Cardiac muscle cell (in vitro differentiated cells and primary cell): Measurements from ENCODE around the gene SMYD3. TPM values are rescaled to one million over a fixed set of nuclear protein-coding genes. Genes with fewer than 3 reads are reported as not detected.

ENCODE experiments used
- DNase-seq, 2 donors: peaks; one replicate each; pipeline versions ENCODE4 v3.0.0 to v3.0.0-alpha.2; 2010 to 2017; ENCODE audit warnings: low read depth in 1 of 2, low spot score in 1 of 2
- H3K27ac ChIP-seq: fragments of 200-600 bp; sonication (generic); 2 replicates; pipeline ENCODE4 v1.5.1; 2016
- H3K27me3 ChIP-seq: fragments of 200-600 bp; sonication (generic); 2 replicates; pipeline ENCODE4 v1.6.0; 2016; ENCODE audit warnings: control low read depth
- H3K36me3 ChIP-seq: fragments of 200-600 bp; sonication (generic); 2 replicates; pipeline ENCODE4 v1.5.1; 2016; ENCODE audit warnings: control low read depth
- H3K4me1 ChIP-seq: fragments of 200-600 bp; sonication (generic); 2 replicates; pipeline ENCODE4 v1.8.1; 2017; ENCODE audit warnings: low read depth, mild to moderate bottlenecking, mixed run types
- H3K4me3 ChIP-seq: fragments of 200-600 bp; sonication (generic); 2 replicates; pipeline ENCODE4 v1.5.1; 2016; ENCODE audit warnings: mild to moderate bottlenecking
- H3K9me3 ChIP-seq: fragments of 200-600 bp; sonication (generic); 2 replicates; pipeline ENCODE4 v1.5.1; 2017; ENCODE audit warnings: low read depth, mild to moderate bottlenecking, control low read depth
- CTCF ChIP-seq: IDR thresholded peaks from 2 replicates; pipeline ENCODE4 v1.5.1; 2012; ENCODE audit warnings: low read depth, mild to moderate bottlenecking, low read length
- polyA plus RNA-seq: library from polyadenylated mRNA; unstranded; fragments of >200 nt; fragmentation: Nextera tagmentation; extraction: Ambion mirVana; gene quantifications from 2 replicates; pipeline ENCODE4 v1.2.1, GENCODE V29; 2016
- total RNA-seq: library from RNA; depleted of rRNA; stranded (reverse); fragments of >200 nt; gene quantifications from 2 replicates; pipeline ENCODE4 v1.2.3, GENCODE V29; 2016

SMYD3 gene
- total and polyA plus RNA-seq, 2 experiments from 2014 or later = 47.2 to 50.8 TPM

GRCh38 chr1:245894843-245895242, 612.2 kb downstream of the SMYD3 start:
- Histone ChIP-seq H3K27me3 (no peaks in the 10 kb centered on the region), H3K4me3 (no peak overlapping the region), H3K4me1 (no peaks in the 10 kb centered on the region), H3K27ac (no peak overlapping the region), H3K9me3 (no peaks in the 10 kb centered on the region), H3K36me3 (no peaks in the 10 kb centered on the region)
- no peak for TF ChIP-seq CTCF
- DNase-seq = peak in 1 of 2 donors; percentile 14

GRCh38 chr1:245893025-245893424, 614.1 kb downstream of the SMYD3 start:
- TF ChIP-seq CTCF = no peak
- H3K36me3 ChIP-seq = no peaks in the 10 kb centered on the region
- no peak overlapping the region for H3K27ac ChIP-seq
- H3K4me1 ChIP-seq = no peaks in the 10 kb centered on the region
- DNase-seq = no peak
- H3K27me3 ChIP-seq = no peaks in the 10 kb centered on the region
- H3K9me3 ChIP-seq = no peaks in the 10 kb centered on the region
- no peak overlapping the region for H3K4me3 ChIP-seq

GRCh38 chr1:245888809-245889208, 618.3 kb downstream of the SMYD3 start:
- Histone ChIP-seq H3K4me3 (no peak overlapping the region), H3K27me3 (no peaks in the 10 kb centered on the region), H3K9me3 (no peaks in the 10 kb centered on the region), H3K27ac (no peak overlapping the region), H3K36me3 (no peaks in the 10 kb centered on the region), H3K4me1 (no peaks in the 10 kb centered on the region)
- DNase-seq = peak; percentile 38 to 74
- TF ChIP-seq CTCF = peak; percentile 57

- no peak for TF ChIP-seq CTCF
- Histone ChIP-seq H3K27ac (no peak overlapping the region), H3K9me3 (no peaks in the 10 kb centered on the region)
Observed at GRCh38 chr1:245887829-245888228, 619.2 kb downstream of the SMYD3 start.

GRCh38 chr1:245881767-245882391, 625.2 kb downstream of the SMYD3 start:
- H3K36me3 ChIP-seq = no peaks in the 10 kb centered on the region
- H3K27ac ChIP-seq = no peak overlapping the region
- H3K27me3 ChIP-seq = no peaks in the 10 kb centered on the region
- peak in 1 of 2 donors; percentile 45 for DNase-seq
- TF ChIP-seq CTCF = no peak
- no peak overlapping the region for H3K4me3 ChIP-seq
- peaks cover 6% of the 10 kb centered on the region for H3K4me1 ChIP-seq
- H3K9me3 ChIP-seq = no peaks in the 10 kb centered on the region

More at GRCh38 chr1:245887829-245888228, 619.2 kb downstream of the SMYD3 start:
- H3K4me3 ChIP-seq = no peak overlapping the region
- DNase-seq = no peak
- H3K36me3 ChIP-seq = no peaks in the 10 kb centered on the region
- H3K4me1 ChIP-seq = no peaks in the 10 kb centered on the region
- H3K27me3 ChIP-seq = no peaks in the 10 kb centered on the region
